BJ (cell line): ENCODE data around the gene CHPF2. TPM values are rescaled to one million over a fixed set of nuclear protein-coding genes. Genes with fewer than 3 reads are reported as not detected.

Experiments used
- CTCF ChIA-PET: fragments of 350-600 bp; formaldehyde crosslinking; extraction: SDS; loops from one replicate; lab custom pipeline; 2021; ENCODE audit warnings: antibody characterized with exemption, inconsistent platforms; lab: Yijun Ruan, JAX
- POLR2A ChIA-PET: fragments of 300-600 bp; sonication (Branson Sonifier 250); formaldehyde crosslinking; extraction: SDS; loops from one replicate; lab custom pipeline; 2021; ENCODE audit warnings: antibody characterized with exemption; lab: Charles Lee
- DNase-seq: peaks from one replicate; pipeline ENCODE4 v3.0.0-alpha.2; 2011; ENCODE audit warnings: low read depth
- H3K27me3 ChIP-seq: 2 replicates; pipeline ENCODE4 v1.6.0; 2011; ENCODE audit warnings: low read length; ENCODE audit not compliant: control insufficient read depth, insufficient read depth
- H3K36me3 ChIP-seq: 2 replicates; pipeline ENCODE4 v1.5.1; 2011; ENCODE audit warnings: low read length; ENCODE audit not compliant: control insufficient read depth, insufficient read depth
- H3K4me3 ChIP-seq: 2 replicates; pipeline ENCODE4 v1.5.1; 2011; ENCODE audit warnings: low read depth, mild to moderate bottlenecking, control low read depth, low read length
- CTCF ChIP-seq: IDR thresholded peaks from 2 replicates; pipeline ENCODE4 v1.5.1; 2011; ENCODE audit warnings: low read depth, mild to moderate bottlenecking, control low read depth, inconsistent platforms, low read length, moderate library complexity; ENCODE audit not compliant: insufficient read depth
- polyA plus RNA-seq: library from polyadenylated mRNA; depleted of rRNA; stranded (reverse); fragments of >200 nt; gene quantifications from 2 replicates; pipeline ENCODE4 v1.2.3, GENCODE V29; 2011

CHPF2 gene
- polyA plus RNA-seq, 1 experiment, result 42.6 TPM

DNA sequence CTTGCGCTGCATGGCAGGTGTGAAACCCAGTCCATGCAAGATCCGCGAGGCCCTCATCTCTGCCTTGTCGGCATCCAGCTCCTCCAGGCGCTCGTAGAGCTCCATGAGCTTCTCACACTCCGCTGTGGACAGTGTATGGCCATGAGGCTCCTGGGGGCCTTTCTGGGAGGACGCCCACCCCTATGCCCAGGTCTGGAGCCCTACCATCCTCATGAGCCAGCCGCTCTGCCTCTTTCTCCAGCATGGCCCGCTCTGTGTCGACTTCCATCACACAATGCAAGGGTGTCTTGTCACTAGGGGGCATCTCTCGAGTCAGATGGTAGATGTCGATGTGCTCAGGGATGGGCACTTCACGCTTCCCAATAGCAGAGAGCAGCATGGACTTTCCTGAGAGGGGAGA lies 8.6 kb upstream of the CHPF2 start:
- ChIA-PET POLR2A (no interaction called here), CTCF (interaction anchor here (0.6 kb wide), 1 partner anchor 79 kb away, joined by 3 read pairs; no protein-coding TSS in a partner anchor)
- no peak for DNase-seq
- Histone ChIP-seq H3K4me3 (no peak overlapping the region), H3K27me3 (no peaks in the 10 kb centered on the region), H3K36me3 (peaks cover 31% of the 10 kb centered on the region)
- TF ChIP-seq CTCF, result no peak

- Histone ChIP-seq H3K36me3 (peaks cover 22% of the 10 kb centered on the region), H3K27me3 (no peaks in the 10 kb centered on the region), H3K4me3 (peak overlapping the region; percentile 96)
- ChIA-PET CTCF (interaction anchor here (0.6 to 1.3 kb wide), 4 partner anchors 43 to 78 kb away, joined by 3 to 4 read pairs (median 3); no protein-coding TSS in a partner anchor), POLR2A (no interaction called here)
- DNase-seq, result no peak
- no peak for TF ChIP-seq CTCF
These were observed 6.3 kb upstream of the CHPF2 start for GRCh38 chr7:151225948-151226510.

GRCh38 chr7:151226560-151226874 lies 5.8 kb upstream of the CHPF2 start:
- ChIA-PET CTCF (interaction anchor here (0.6 to 1.3 kb wide), 4 partner anchors 22 to 79 kb away, joined by 3 to 5 read pairs (median 3); partner anchors contain the start of gene SMARCD3), POLR2A (interaction anchor here (1.0 kb wide), 1 partner anchor 198 kb away, joined by 3 read pairs; the partner anchor contains the start of gene ABCB8)
- Histone ChIP-seq H3K36me3 (peaks cover 21% of the 10 kb centered on the region), H3K27me3 (no peaks in the 10 kb centered on the region), H3K4me3 (peak overlapping the region; percentile 96)
- no peak for DNase-seq
- TF ChIP-seq CTCF, result no peak

DNA sequence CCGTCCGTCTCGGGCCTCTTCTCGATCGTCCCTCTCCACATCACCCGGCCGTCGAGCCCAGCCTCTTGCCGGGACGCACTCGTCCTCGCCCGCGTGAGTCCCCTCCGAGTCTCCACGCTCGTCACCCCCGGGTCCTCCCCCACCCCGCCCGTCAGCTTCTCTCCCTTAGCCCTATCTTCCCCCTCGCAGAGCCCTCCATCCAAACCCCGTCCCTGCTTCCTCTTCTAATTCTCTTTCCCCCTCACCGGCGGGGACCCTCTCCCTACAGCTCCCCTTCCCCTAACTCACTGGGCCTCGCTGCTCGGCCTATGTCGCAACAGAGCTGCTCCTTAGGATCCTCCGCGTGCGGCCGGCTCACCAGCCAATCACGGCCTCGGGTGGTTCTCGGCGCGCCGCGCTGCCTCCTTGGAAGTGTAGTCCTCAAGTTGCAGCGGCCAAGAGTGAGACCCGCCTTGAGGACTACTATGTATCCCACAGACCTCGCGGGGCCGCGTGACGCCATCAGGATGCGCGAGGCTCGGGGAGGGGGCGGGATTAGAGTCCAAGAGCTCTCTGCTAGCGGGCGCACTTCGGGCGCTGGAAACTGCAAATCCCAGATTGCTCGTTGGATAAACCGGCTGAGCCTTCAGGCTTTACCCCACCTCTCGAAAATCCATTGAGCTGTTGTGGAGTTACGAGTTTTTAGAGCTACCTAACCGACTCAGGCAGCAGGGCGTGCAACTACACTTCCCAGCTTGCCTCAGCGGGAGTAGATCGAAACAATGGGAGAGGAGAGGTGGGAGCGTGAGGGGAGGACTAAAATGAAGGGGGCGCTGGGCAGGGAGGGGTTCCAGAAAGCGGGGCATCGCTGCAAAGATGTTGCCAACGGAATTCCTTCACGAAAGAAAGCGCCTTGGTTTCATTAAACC lies 5.2 kb upstream of the CHPF2 start, which contains the start of gene ABCF2:
Gene ABCF2, minus strand, starts transcription at position 331 of the 908 bp plus-strand sequence. CDS start 747 bp downstream, outside the sequence.
- POLR2A ChIA-PET, result interaction anchor here (0.6 to 1.1 kb wide), 3 partner anchors 10 to 492 kb away, joined by 3 to 13 read pairs (median 3); partner anchors contain the start of gene ABCB8
- no peaks in the 10 kb centered on the region for H3K27me3 ChIP-seq

More for the DNA sequence above, 5.2 kb upstream of the CHPF2 start, which contains the start of gene ABCF2:
- peak; percentile 95 for DNase-seq
- 0 out of 2 replicates have a peak, but pooled peaks have one; percentile 11 for TF ChIP-seq CTCF
- Histone ChIP-seq H3K4me3 (peak within 1 kb of the TSS; percentile 96), H3K36me3 (peaks cover 20% of the 10 kb centered on the region)
- CTCF ChIA-PET, result interaction anchor here (0.6 to 3.3 kb wide), 7 partner anchors 17 to 78 kb away, joined by 3 to 15 read pairs (median 3); partner anchors contain the start of gene SMARCD3
